NCI-H2196 treated with DMSO at 0.1 percent for 48 hours (cell line): Measurements from ENCODE around the gene NME3.
"Not testable (repeated sequence)": the region's sequence is repeated elsewhere in the genome, so short reads cannot be mapped to it uniquely, and the experiment has no call there.

Experiments
- DNase-seq: peaks from one replicate; lab custom pipeline; 2025; ENCODE audit not compliant: unreplicated experiment; lab: John Stamatoyannopoulos, UW

Gene NME3

DNA sequence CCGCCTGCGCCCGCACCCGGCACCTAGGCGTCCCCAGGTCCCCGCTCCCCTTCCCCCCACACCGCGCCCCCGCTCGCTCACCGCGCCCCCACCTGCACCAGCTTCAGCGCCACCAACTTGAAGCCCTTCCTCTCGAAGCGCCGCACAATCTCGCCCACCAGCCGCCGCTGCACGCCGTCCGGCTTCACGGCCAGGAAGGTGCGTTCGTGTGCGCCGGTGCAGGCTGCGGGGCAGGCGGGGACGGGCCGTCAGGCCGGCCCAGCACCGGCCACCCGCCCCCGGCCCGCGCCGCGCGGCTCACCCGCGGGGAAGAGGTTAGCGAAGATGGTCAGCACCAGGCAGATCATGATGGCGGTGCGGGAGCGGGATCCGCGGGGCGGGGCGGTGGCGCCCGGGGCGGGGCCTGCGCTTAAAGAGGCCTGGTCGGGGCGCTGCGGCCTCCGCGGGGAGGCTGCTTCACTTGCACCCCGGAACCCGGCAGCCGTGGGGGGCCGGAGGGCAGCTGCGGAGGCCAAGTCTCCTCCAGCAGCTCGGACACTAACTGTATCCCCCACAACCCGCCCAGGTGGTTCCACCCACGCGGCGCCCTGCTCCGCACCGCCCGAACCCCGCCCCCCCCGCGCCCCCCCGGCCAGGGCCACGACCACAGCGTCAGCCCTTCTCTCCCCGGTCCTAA, at the start of gene NME3:
Gene NME3, minus strand, starts transcription at position 356 of the 676 bp plus-strand sequence. Its CDS starts 9 bp downstream, at position 347.
- peak; percentile 47 for DNase-seq

DNA sequence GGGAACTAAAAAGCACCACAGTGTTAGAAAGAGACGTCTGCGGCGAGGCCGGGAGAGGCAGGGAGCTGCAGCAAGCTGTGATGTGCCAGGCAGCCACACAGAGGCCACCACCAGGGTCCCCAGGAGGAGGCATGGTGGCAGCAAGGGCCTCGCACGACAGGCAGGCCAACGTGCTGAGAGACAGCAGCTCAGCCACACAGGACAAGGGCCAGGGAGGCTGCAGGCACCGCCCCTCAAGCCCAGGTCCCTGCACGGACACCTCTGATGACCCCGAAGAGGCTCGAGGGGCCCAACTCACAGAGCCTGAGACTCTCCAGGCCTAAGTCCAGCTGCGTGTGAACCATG, 49.6 kb upstream of the NME3 start:
- no peak for DNase-seq

- no peak for DNase-seq
These were observed 49.0 kb upstream of the NME3 start for GRCh38 chr16:1820096-1820945.

- DNase-seq, result no peak
These were observed 48.3 kb upstream of the NME3 start for GRCh38 chr16:1819611-1820010.

GRCh38 chr16:1818873-1819525, 47.7 kb upstream of the NME3 start:
- DNase-seq, result no peak

- no peak for DNase-seq
These were observed 47.0 kb upstream of the NME3 start for GRCh38 chr16:1818204-1818872.

DNA sequence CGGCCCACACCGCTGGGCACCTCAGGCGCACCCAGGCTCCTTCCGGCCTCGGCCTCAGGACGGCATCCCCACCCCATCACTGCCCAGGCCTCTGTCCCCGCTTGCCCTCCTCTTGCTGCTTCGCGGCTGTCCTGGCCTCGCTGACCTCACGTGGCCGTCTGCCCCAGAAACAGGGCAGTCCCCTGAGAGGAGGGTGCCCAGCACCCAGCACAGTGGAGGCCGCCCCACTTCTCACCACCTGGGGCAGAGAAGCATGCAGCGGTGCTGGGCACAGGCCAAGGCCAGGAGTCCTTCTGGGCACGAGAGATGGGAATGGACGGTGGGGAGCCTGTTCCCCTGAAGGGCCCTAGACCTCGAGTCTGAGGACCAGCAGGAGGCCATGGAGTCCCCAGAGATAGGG, 46.4 kb upstream of the NME3 start:
- no peak for DNase-seq

- no peak for DNase-seq
These were observed 45.9 kb upstream of the NME3 start for GRCh38 chr16:1817276-1817589.

GRCh38 chr16:1816396-1817275, 45.3 kb upstream of the NME3 start:
- no peak for DNase-seq

DNA sequence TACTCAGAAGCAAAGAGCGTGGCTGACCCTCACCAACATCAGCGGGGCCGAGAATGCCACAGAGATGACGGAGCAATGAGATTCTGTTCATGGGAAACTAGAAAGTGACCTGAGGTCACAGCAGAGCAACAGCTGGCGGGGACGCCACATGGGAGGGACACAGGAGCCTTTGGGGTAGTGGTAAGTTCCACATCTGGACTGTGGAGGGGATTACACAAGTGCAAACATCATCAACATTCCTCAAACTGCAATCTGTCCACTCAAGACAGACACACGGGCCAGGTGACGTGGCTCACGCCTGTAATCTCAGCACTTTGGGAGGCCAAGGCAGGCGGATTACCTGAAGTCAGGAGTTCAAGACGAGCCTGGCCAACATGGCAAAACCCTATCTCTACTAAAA, 44.1 kb upstream of the NME3 start:
- no peak for DNase-seq

- peak; percentile 58 for DNase-seq
These were observed 41.4 kb upstream of the NME3 start for GRCh38 chr16:1812732-1813163.

DNA sequence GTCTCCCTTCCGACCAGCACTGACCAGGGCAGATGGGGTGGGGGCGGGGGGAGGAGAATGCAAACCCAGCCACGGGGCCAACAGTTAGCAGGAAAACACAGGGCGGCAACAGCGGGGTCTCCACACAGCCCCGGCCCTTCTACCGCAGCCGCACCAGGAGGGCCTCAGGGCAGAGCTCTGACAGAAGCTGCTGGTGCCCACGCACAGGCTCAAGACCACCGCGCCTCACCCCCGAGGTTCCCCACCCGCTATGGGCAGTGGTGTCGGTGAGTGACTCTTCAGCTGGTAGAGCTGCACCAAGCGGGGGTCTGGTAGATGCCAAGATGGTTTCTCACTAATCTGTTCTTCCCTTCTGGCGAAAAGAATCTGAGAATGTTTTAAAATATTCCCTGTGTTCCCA, 39.2 kb upstream of the NME3 start:
- DNase-seq, result no peak

GRCh38 chr16:1810106-1810505, 38.8 kb upstream of the NME3 start:
- no peak for DNase-seq

- DNase-seq, result no peak
These were observed 38.0 kb upstream of the NME3 start for GRCh38 chr16:1809281-1809801.

GRCh38 chr16:1808691-1809090, 37.3 kb upstream of the NME3 start:
- no peak for DNase-seq

GRCh38 chr16:1807626-1808025, 36.3 kb upstream of the NME3 start:
- DNase-seq, result no peak

- DNase-seq, result no peak
These were observed 29.4 kb upstream of the NME3 start for GRCh38 chr16:1800701-1801100.

DNA sequence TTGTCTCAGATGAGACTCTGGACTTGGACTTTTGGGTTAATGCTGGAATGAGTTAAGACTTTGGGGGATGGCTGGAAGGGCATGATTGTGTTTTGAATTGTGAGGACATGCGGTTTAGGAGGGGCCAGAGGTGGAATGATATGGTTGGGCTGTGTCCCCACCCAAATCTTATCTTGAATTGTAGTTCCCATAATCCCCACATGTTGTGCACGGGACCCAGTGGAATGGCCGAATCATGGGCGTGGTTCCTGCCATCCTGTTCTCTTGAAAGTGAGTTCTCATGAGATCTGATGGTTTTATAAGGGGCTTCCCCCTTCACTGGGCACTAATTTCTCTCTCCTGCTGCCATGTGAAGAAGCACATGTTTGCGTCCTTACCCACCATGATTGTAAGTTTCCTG, 27.9 kb upstream of the NME3 start:
- DNase-seq, result not testable (repeated sequence)

DNA sequence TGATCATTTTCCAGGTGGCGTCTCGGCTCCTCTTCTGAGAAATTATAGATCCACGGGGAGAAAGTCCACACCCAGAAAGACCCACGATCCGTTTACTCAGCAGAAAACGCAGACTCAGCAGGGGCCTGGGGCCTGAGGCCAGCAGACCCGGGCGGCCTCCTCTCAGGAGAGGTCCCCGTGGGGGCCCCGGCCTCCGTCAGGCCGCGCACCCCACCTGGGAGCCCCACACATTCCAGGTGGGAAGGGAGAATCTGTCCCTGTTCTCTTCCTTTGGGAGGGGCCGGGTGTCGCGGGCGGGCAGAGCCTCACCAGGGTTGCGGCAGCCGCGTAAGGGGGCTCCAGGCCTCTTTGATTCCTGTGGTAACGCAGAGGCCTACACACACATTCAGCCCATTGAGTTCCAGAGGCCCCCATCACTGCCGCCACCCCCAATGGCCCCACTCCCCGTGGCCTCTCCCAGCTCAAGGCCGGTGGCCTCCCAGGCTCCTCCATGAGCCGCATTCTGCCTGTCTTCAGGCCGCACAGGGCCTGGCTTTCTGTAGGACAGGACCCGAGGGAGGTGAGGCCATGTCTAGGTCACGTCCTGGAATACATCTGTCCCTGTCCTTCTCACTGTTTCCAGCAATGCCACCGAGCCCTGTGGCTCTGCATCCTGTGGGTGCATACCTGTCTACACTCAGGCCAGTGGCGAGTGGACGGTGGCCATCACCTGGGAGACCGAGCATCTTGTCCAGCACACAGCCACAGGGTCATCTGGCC, 23.7 kb upstream of the NME3 start:
- DNase-seq, result no peak
